Astrocyte (in vitro differentiated cells and primary cell): ENCODE data around the gene GREM2. TPM values are rescaled to one million over a fixed set of nuclear protein-coding genes. Genes with fewer than 3 reads are reported as not detected.

ENCODE experiments used
- DNase-seq: peaks from one replicate; pipeline ENCODE4 v3.0.0-alpha.2; 2010; ENCODE audit warnings: low read depth
- FAIRE-seq: peaks from 2 replicates; lab custom pipeline; 2011; peaks lifted over from hg19 to GRCh38; lab: Jason Lieb, UNC
- H2AFZ ChIP-seq: 2 replicates; pipeline ENCODE4 v1.6.0; 2012; ENCODE audit warnings: low read depth, low read length, inconsistent platforms
- H3K27ac ChIP-seq: 2 replicates; pipeline ENCODE4 v1.5.1; 2011; ENCODE audit warnings: low read depth, low read length, inconsistent platforms
- H3K27me3 ChIP-seq: 2 replicates; pipeline ENCODE4 v1.6.0; 2011; ENCODE audit warnings: low read length, inconsistent platforms; ENCODE audit not compliant: insufficient read depth
- H3K36me3 ChIP-seq: 2 replicates; pipeline ENCODE4 v1.5.1; 2011; ENCODE audit warnings: low read length, inconsistent platforms; ENCODE audit not compliant: insufficient read depth
- H3K4me1 ChIP-seq: 2 replicates; pipeline ENCODE4 v1.5.1; 2011; ENCODE audit warnings: low read length, inconsistent platforms; ENCODE audit not compliant: insufficient read depth
- H3K4me2 ChIP-seq: 2 replicates; pipeline ENCODE4 v1.6.0; 2012; ENCODE audit warnings: low read length, inconsistent platforms
- H3K4me3 ChIP-seq: 2 replicates; pipeline ENCODE4 v1.5.1; 2011; ENCODE audit warnings: low read depth, mild to moderate bottlenecking, low read length, inconsistent platforms; ENCODE audit not compliant: insufficient read depth
- H3K79me2 ChIP-seq: 2 replicates; pipeline ENCODE4 v1.6.0; 2012; ENCODE audit warnings: mild to moderate bottlenecking, low read length, inconsistent platforms; ENCODE audit not compliant: insufficient read depth
- H3K9ac ChIP-seq: 2 replicates; pipeline ENCODE4 v1.6.0; 2012; ENCODE audit warnings: mild to moderate bottlenecking, low read length, inconsistent platforms
- H3K9me3 ChIP-seq: 2 replicates; pipeline ENCODE4 v1.5.1; 2012; ENCODE audit warnings: low read depth, mild to moderate bottlenecking, low read length, inconsistent platforms; ENCODE audit not compliant: insufficient read depth
- H4K20me1 ChIP-seq: 2 replicates; pipeline ENCODE4 v1.6.0; 2012; ENCODE audit warnings: low read length, inconsistent platforms; ENCODE audit not compliant: insufficient read depth
- H3K27ac Mint-ChIP-seq: one replicate; pipeline ENCODE4 v1.8.0; 2021; ENCODE audit warnings: mild to moderate bottlenecking, mixed read lengths; ENCODE audit not compliant: unreplicated experiment
- H3K27me3 Mint-ChIP-seq: one replicate; pipeline ENCODE4 v1.8.0; 2021; ENCODE audit warnings: low read depth, mixed read lengths; ENCODE audit not compliant: unreplicated experiment
- H3K36me3 Mint-ChIP-seq: one replicate; pipeline ENCODE4 v1.8.0; 2021; ENCODE audit warnings: low read depth, mixed read lengths; ENCODE audit not compliant: unreplicated experiment
- H3K4me1 Mint-ChIP-seq: one replicate; pipeline ENCODE4 v1.8.0; 2021; ENCODE audit warnings: low read depth, mixed read lengths; ENCODE audit not compliant: unreplicated experiment
- H3K4me3 Mint-ChIP-seq: one replicate; pipeline ENCODE4 v1.8.0; 2021; ENCODE audit warnings: mild to moderate bottlenecking, moderate library complexity, mixed read lengths; ENCODE audit not compliant: unreplicated experiment
- H3K9me3 Mint-ChIP-seq: one replicate; pipeline ENCODE4 v1.8.0; 2021; ENCODE audit warnings: mild to moderate bottlenecking, mixed read lengths; ENCODE audit not compliant: unreplicated experiment
- CTCF ChIP-seq: IDR thresholded peaks from 2 replicates; pipeline ENCODE4 v1.5.1; 2011; ENCODE audit warnings: low read depth, mild to moderate bottlenecking, inconsistent platforms, low read length, moderate library complexity; ENCODE audit not compliant: insufficient read depth
- EZH2 ChIP-seq: IDR thresholded peaks from 2 replicates; pipeline ENCODE4 v1.6.1; 2012; ENCODE audit warnings: mild to moderate bottlenecking, low read length, inconsistent platforms; ENCODE audit not compliant: insufficient read depth
- total RNA-seq: library from RNA; stranded (reverse); gene quantifications from 2 replicates; pipeline ENCODE4 v1.2.1, GENCODE V29; 2021

The GREM2 gene
- total RNA-seq, 1 donor from 2014 or later = 0.14 TPM

GRCh38 chr1:240611228-240611618, 732 bp downstream of the GREM2 start:
- H3K9me3 Mint-ChIP-seq = no peaks in the 10 kb centered on the region
- peak overlapping the region; percentile 78 for H3K9ac ChIP-seq
- H3K4me2 ChIP-seq = peak overlapping the region; percentile 96
- peaks cover 13% of the 10 kb centered on the region for H3K4me1 ChIP-seq
- peaks cover 7% of the 10 kb centered on the region for H3K27me3 ChIP-seq
- no peaks in the 10 kb centered on the region for H4K20me1 ChIP-seq
- H3K9me3 ChIP-seq = no peaks in the 10 kb centered on the region
- FAIRE-seq = no peak
- peak overlapping the region; percentile 94 for H3K4me3 Mint-ChIP-seq
- H3K4me3 ChIP-seq = peak overlapping the region; percentile 81
- no peaks in the 10 kb centered on the region for H3K36me3 ChIP-seq
- no peak overlapping the region for H3K27ac Mint-ChIP-seq
- peaks cover 12% of the 10 kb centered on the region for H3K27me3 Mint-ChIP-seq
- peak overlapping the region; percentile 1 for H3K27ac ChIP-seq
- TF ChIP-seq CTCF (no peak), EZH2 (no peak)
- no peaks in the 10 kb centered on the region for H3K36me3 Mint-ChIP-seq
- peaks cover 20% of the 10 kb centered on the region for H3K4me1 Mint-ChIP-seq
- no peaks in the 10 kb centered on the region for H3K79me2 ChIP-seq
- no peak for DNase-seq
- peak overlapping the region; percentile 76 for H2AFZ ChIP-seq

- H3K4me2 ChIP-seq = peak overlapping the region; percentile 27
- no peak overlapping the region for H3K4me3 Mint-ChIP-seq
These were observed 1.3 kb downstream of the GREM2 start for GRCh38 chr1:240610636-240611035.

More at GRCh38 chr1:240610636-240611035, 1.3 kb downstream of the GREM2 start:
- Histone ChIP-seq H3K27ac (no peak overlapping the region), H3K4me3 (no peak overlapping the region), H3K4me1 (peaks cover 13% of the 10 kb centered on the region), H3K27me3 (peaks cover 7% of the 10 kb centered on the region), H3K9me3 (no peaks in the 10 kb centered on the region), H4K20me1 (no peaks in the 10 kb centered on the region), H3K79me2 (no peaks in the 10 kb centered on the region), H2AFZ (no peak overlapping the region), H3K9ac (no peak overlapping the region), H3K36me3 (no peaks in the 10 kb centered on the region)
- Mint-ChIP-seq H3K27me3 (peaks cover 12% of the 10 kb centered on the region), H3K27ac (no peak overlapping the region), H3K36me3 (no peaks in the 10 kb centered on the region), H3K4me1 (peaks cover 20% of the 10 kb centered on the region), H3K9me3 (no peaks in the 10 kb centered on the region)
- TF ChIP-seq EZH2 = no peak
- TF ChIP-seq CTCF = no peak
- DNase-seq (no peak), FAIRE-seq (no peak)
